CD14-positive monocyte (primary cell): Measurements from ENCODE around the gene DES. TPM values are rescaled to one million over a fixed set of nuclear protein-coding genes. Genes with fewer than 3 reads are reported as not detected.

Experiments
- DNase-seq, 3 donors: peaks; one replicate each; pipeline ENCODE4 v3.0.0-alpha.2; 2011 to 2022
- H2AFZ ChIP-seq: 2 replicates; pipeline ENCODE4 v1.6.0; 2012; ENCODE audit warnings: mild to moderate bottlenecking, low read depth, low read length, inconsistent platforms; ENCODE audit not compliant: insufficient read depth, poor library complexity, severe bottlenecking
- H3K27ac ChIP-seq, 2 donors: 1 replicate in 1 of 2; 2 replicates in 1 of 2; pipeline ENCODE4 v1.5.1; 2012 to 2013; ENCODE audit warnings: low read length in 2 of 2, control low read depth in 1 of 2, inconsistent platforms in 1 of 2, low read depth in 1 of 2, mild to moderate bottlenecking in 1 of 2
- H3K27me3 ChIP-seq, 2 donors: one replicate each; pipeline versions ENCODE4 v1.6.0 to v1.6.1; 2011 to 2013; ENCODE audit warnings: low read length in 2 of 2; ENCODE audit not compliant: control insufficient read depth in 2 of 2, insufficient read depth in 2 of 2
- H3K36me3 ChIP-seq, 2 donors: replicated peaks in 1 of 2; 1 replicate in 1 of 2; 2 replicates in 1 of 2; pipeline versions ENCODE4 v1.5.1 to v1.6.1; 2012 to 2013; ENCODE audit warnings: low read length in 2 of 2, control low read depth in 1 of 2, inconsistent platforms in 1 of 2, mild to moderate bottlenecking in 1 of 2; ENCODE audit not compliant: insufficient read depth in 2 of 2, control insufficient read depth in 1 of 2
- H3K4me1 ChIP-seq, 2 donors: 1 replicate in 1 of 2; 2 replicates in 1 of 2; pipeline versions ENCODE4 v1.5.1 to v1.6.1; 2012 to 2013; ENCODE audit warnings: low read length in 2 of 2, control low read depth in 1 of 2, inconsistent platforms in 1 of 2, mild to moderate bottlenecking in 1 of 2, moderate library complexity in 1 of 2; ENCODE audit not compliant: insufficient read depth in 2 of 2, control insufficient read depth in 1 of 2
- H3K4me2 ChIP-seq: replicated peaks from 2 replicates; pipeline ENCODE3; 2012; ENCODE audit warnings: low read length, moderate library complexity, mild to moderate bottlenecking; ENCODE audit not compliant: poor library complexity, severe bottlenecking; ENCODE audit errors: extremely low read depth
- H3K4me3 ChIP-seq, 3 experiments: fragments of 200-600 bp in 1 of 3; sonication (generic) in 1 of 3; replicated peaks in 1 of 3; 1 replicate in 2 of 3; 2 replicates in 1 of 3; pipeline ENCODE4 v1.5.1; 2011 to 2013; ENCODE audit warnings: low read length in 3 of 3, mild to moderate bottlenecking in 3 of 3, control low read depth in 2 of 3, low read depth in 2 of 3, inconsistent platforms in 1 of 3, moderate library complexity in 1 of 3
- H3K79me2 ChIP-seq: 2 replicates; pipeline ENCODE4 v1.6.0; 2012; ENCODE audit warnings: mild to moderate bottlenecking, control low read depth, inconsistent platforms, low read length, moderate library complexity; ENCODE audit not compliant: insufficient read depth
- H3K9ac ChIP-seq: 2 replicates; pipeline ENCODE4 v1.6.0; 2017; ENCODE audit warnings: low read length, mild to moderate bottlenecking; ENCODE audit not compliant: insufficient read depth, poor library complexity, severe bottlenecking
- H3K9me3 ChIP-seq, 2 donors: replicated peaks in 1 of 2; 1 replicate in 1 of 2; 2 replicates in 1 of 2; pipeline versions ENCODE4 v1.5.1 to v1.6.1; 2012 to 2013; ENCODE audit warnings: low read length in 2 of 2, control low read depth in 1 of 2; ENCODE audit not compliant: control insufficient read depth in 1 of 2, insufficient read depth in 1 of 2
- H4K20me1 ChIP-seq: 2 replicates; pipeline ENCODE4 v1.6.0; 2012; ENCODE audit warnings: mild to moderate bottlenecking, low read length, control low read depth, moderate library complexity; ENCODE audit not compliant: insufficient read depth
- H3K27ac Mint-ChIP-seq, 7 donors: one replicate each; pipeline ENCODE4 v1.8.0; 2020; ENCODE audit warnings: mild to moderate bottlenecking in 7 of 7, mixed read lengths in 7 of 7, moderate library complexity in 6 of 7, inconsistent platforms in 2 of 7
- H3K27me3 Mint-ChIP-seq, 3 donors: one replicate each; pipeline ENCODE4 v1.8.0; 2021 to 2022; ENCODE audit warnings: low read depth in 3 of 3, mild to moderate bottlenecking in 3 of 3, mixed read lengths in 3 of 3, moderate library complexity in 3 of 3, inconsistent platforms in 1 of 3
- H3K36me3 Mint-ChIP-seq, 2 donors: one replicate each; pipeline ENCODE4 v1.8.0; 2020; ENCODE audit warnings: mixed read lengths in 2 of 2, inconsistent platforms in 1 of 2, mild to moderate bottlenecking in 1 of 2
- H3K4me1 Mint-ChIP-seq: one replicate; pipeline ENCODE4 v1.8.0; 2020; ENCODE audit warnings: mild to moderate bottlenecking, mixed read lengths
- H3K4me3 Mint-ChIP-seq, 2 donors: one replicate each; pipeline ENCODE4 v1.8.0; 2020; ENCODE audit warnings: mild to moderate bottlenecking in 2 of 2, mixed read lengths in 2 of 2, moderate library complexity in 1 of 2
- H3K9me3 Mint-ChIP-seq, 7 donors: one replicate each; pipeline ENCODE4 v1.8.0; 2020 to 2022; ENCODE audit warnings: mixed read lengths in 7 of 7, mild to moderate bottlenecking in 6 of 7, moderate library complexity in 6 of 7, inconsistent platforms in 2 of 7
- CTCF ChIP-seq: fragments of 200-600 bp; IDR thresholded peaks from one replicate; pipeline ENCODE4 v1.8.0; 2022; ENCODE audit warnings: antibody characterized with exemption, mild to moderate bottlenecking
- WGBS: methylation state at CpG from one replicate; pipeline ENCODE4 v1.1.5; 2013; ENCODE audit warnings: missing lambda C conversion rate; ENCODE audit not compliant: insufficient coverage; 5-methylcytosine and 5-hydroxymethylcytosine counted together
- intact Hi-C, 2 donors: fragments of 100-400 bp; cut with micrococcal nuclease; formaldehyde crosslinking; loops; one replicate each; pipeline versions ENCODE4 v1.15.0 to v1.15.1; 2023
- polyA plus RNA-seq, 3 donors: library from polyadenylated mRNA; depleted of rRNA in 1 of 3; unstranded in 2 of 3; stranded (reverse) in 1 of 3; fragments of 300-500 nt in 2 of 3; fragments of >200 nt in 1 of 3; fragmentation: Illumina TruSeq in 2 of 3; gene quantifications; 1 replicate in 2 of 3; 2 replicates in 1 of 3; pipeline ENCODE4 v1.2.3, GENCODE V29; 2012 to 2021

The DES gene
- polyA plus RNA-seq, 3 donors: 2.4 to 4.0 (median 2.4) TPM

- Histone ChIP-seq H4K20me1 (no peaks in the 10 kb centered on the region), H3K9ac (no peak overlapping the region), H3K4me1 (no peaks in the 10 kb centered on the region), H2AFZ (no peak overlapping the region), H3K4me3 (no peak overlapping the region), H3K36me3 (no peaks in the 10 kb centered on the region), H3K27ac (no peak overlapping the region), H3K27me3 (peaks cover 28 to 76% of the 10 kb centered on the region in 2 donors), H3K79me2 (no peaks in the 10 kb centered on the region), H3K9me3 (peaks cover 0 to 10% of the 10 kb centered on the region in 2 donors), H3K4me2 (no peak overlapping the region)
- intact Hi-C loops: no loop called here
- TF ChIP-seq CTCF: no peak
- Mint-ChIP-seq H3K36me3 (peaks cover 0 to 3% of the 10 kb centered on the region in 2 donors), H3K4me1 (peaks cover 3% of the 10 kb centered on the region), H3K9me3 (peaks cover 0 to 9% (median 3%) of the 10 kb centered on the region in 7 donors), H3K27me3 (peaks cover 52 to 84% (median 77%) of the 10 kb centered on the region in 3 donors), H3K4me3 (no peak overlapping the region), H3K27ac (no peak overlapping the region)
- 84% methylated on average over 5 of the region's 5 CpGs for WGBS
- DNase-seq: no peak
Observed at GRCh38 chr2:219445220-219445640, 27.1 kb downstream of the DES start.

GRCh38 chr2:219446101-219446504 is 27.9 kb downstream of the DES start:
- Histone ChIP-seq H3K4me1 (no peaks in the 10 kb centered on the region), H4K20me1 (no peaks in the 10 kb centered on the region), H3K4me3 (no peak overlapping the region), H3K27ac (no peak overlapping the region), H3K36me3 (no peaks in the 10 kb centered on the region), H3K9ac (no peak overlapping the region), H2AFZ (no peak overlapping the region), H3K4me2 (no peak overlapping the region), H3K9me3 (peaks cover 0 to 5% of the 10 kb centered on the region in 2 donors), H3K27me3 (peaks cover 26 to 72% of the 10 kb centered on the region in 2 donors), H3K79me2 (no peaks in the 10 kb centered on the region)
- peaks cover 0 to 9% (median 3%) of the 10 kb centered on the region in 7 donors for H3K9me3 Mint-ChIP-seq
- DNase-seq: no peak
- WGBS: 44% methylated on average over 5 of the region's 6 CpGs
- TF ChIP-seq CTCF: no peak
- H3K4me1 Mint-ChIP-seq: peaks cover 3% of the 10 kb centered on the region
- peaks cover 0 to under 1% of the 10 kb centered on the region in 2 donors for H3K36me3 Mint-ChIP-seq
- H3K4me3 Mint-ChIP-seq: no peak overlapping the region
- intact Hi-C loops: no loop called here
- H3K27me3 Mint-ChIP-seq: peaks cover 47 to 84% (median 75%) of the 10 kb centered on the region in 3 donors
- no peak overlapping the region for H3K27ac Mint-ChIP-seq
